Activated CD8-positive, alpha-beta memory T cell treated with anti-CD3 and anti-CD28 coated beads, Interleukin-2, amount 50 U/mL, for 24 hours (primary cell): ENCODE results near the gene OVOL2.
"Not testable (repeated sequence)": the region's sequence is repeated elsewhere in the genome, so short reads cannot be mapped to it uniquely, and the experiment has no call there.

Source experiments
- DNase-seq: peaks from one replicate; pipeline ENCODE4 v3.0.0-alpha.2; 2020; ENCODE audit errors: extremely low read depth

OVOL2 gene

DNA sequence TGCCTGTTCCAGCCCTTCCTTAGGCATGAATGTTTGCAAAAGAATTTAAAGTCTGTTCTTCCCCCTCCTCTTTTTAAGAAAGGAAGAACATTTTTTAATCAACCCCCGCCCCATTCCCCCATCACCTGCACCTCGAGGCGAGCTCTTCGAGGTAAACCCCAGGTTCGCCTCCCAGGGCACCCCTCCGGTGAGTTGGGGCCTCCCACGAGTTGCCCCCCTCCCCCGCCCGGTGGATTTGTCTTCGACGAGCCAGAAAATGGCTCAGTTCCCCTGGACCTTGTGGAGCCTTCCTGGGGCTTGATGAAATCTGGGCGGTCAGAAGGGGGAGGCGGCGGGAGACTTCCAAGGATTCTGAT, 256 bp upstream of the OVOL2 start:
- DNase-seq: no peak

GRCh38 chr20:18056174-18057100, 1.3 kb downstream of the OVOL2 start:
- DNase-seq: no peak

GRCh38 chr20:18055261-18055660, 2.5 kb downstream of the OVOL2 start:
- no peak for DNase-seq

- DNase-seq: no peak
Observed at GRCh38 chr20:18052856-18053255, 4.9 kb downstream of the OVOL2 start.

DNA sequence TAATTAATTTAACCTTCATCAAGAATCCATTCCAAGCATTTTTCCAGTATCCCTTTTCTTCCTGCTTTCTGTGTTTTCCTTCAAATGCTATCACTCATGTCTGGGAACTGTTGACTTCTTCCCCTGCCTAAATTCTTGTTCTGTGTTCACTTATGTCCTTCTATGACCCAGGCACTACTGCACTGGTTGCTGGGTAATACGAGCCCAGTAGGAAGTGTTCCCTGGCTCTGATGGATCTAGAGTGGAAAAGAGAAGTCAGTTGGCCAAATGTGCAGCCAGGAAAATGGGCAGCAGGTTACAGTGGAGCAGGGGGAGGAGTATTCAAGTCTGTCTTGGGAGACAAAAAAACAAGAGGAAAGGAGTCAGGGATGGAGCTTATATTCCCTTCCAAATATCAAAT, 7.1 kb downstream of the OVOL2 start:
- no peak for DNase-seq

DNA sequence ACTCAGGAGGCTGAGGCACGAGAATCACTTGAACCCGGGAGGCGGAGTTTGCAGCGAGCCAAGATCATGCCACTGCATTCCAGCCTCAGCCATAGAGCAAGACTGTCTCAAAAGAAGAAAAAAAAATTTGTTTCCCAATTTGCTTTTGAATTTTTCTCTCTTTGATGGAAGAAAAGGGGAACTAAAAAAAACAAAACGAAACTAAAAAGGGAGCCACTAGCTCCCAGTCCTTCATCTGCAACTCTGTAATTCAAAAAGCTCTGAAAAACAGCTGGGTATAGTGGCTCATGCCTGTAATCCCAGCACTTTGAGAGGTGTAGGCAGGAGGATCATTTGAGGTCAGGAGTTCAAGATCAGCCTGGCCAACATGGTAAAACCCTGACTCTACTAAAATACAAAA, 9.5 kb downstream of the OVOL2 start:
- DNase-seq: no peak

- no peak for DNase-seq
Observed at GRCh38 chr20:18046535-18046934, 11.2 kb downstream of the OVOL2 start.

DNA sequence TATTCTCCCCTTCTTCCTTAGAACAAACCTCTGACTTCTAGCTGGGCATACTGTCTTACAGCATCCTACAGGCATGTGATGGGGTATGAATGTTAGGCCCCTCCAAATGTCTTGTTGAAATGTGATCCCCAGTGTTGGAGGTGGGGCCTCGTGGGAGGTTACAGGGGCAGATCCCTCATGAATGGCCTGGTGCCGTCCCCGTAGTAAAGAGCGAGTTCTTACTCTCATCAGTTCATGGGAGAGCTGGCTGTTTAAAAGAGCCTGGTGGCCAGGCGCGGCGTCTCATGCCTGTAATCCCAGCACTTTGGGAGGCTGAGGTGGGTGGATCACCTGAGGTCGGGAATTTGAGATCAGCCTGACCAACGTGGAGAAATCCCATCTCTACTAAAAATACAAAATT, 15.5 kb downstream of the OVOL2 start:
- DNase-seq: no peak

DNA sequence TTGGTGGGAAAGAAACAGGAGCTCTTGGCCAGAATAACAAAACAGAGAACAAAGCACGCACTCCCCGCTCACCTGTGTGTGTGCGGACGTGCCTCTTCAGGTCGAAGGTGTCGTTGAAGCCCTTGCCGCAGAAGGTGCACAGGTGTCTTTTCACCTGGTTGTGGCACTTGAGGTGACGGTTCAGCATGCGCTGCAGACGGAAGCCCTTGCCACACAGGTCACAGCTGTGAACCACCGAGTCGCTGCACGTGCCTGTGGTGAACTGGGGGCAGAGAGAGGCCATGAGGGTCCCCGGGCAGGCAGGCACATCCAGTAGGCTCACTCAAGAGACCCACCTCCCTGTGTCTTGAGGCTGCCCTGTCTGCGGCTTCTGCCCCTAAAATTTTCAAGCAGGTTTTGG, 16.3 kb downstream of the OVOL2 start:
- no peak for DNase-seq

GRCh38 chr20:18039063-18039462, 18.7 kb downstream of the OVOL2 start:
- no peak for DNase-seq

GRCh38 chr20:18034039-18034438, 23.7 kb downstream of the OVOL2 start:
- DNase-seq: no peak

- DNase-seq: no peak
Observed at GRCh38 chr20:18032977-18033892, 24.5 kb downstream of the OVOL2 start.

- DNase-seq: no peak
Observed at GRCh38 chr20:18031888-18032509, 25.7 kb downstream of the OVOL2 start.

DNA sequence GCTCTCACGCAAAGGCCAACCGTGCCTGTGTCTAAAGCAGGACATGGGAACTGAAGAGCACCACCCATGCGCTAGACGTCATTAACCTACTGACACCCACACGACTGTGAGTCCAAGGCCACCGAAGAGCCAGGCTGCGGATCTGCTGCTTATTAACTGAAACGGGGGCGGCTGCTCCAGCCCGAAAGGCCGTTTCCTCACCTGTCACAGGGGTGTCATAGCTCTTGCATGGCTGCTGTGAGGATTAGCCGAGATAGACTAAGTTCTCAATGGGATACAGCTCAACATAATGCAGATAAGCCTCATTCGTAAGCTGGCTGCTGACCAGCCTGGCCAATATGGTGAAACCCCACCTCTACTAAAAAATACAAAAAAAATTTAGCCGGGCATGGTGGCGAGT, 26.7 kb downstream of the OVOL2 start:
- DNase-seq: no peak

DNA sequence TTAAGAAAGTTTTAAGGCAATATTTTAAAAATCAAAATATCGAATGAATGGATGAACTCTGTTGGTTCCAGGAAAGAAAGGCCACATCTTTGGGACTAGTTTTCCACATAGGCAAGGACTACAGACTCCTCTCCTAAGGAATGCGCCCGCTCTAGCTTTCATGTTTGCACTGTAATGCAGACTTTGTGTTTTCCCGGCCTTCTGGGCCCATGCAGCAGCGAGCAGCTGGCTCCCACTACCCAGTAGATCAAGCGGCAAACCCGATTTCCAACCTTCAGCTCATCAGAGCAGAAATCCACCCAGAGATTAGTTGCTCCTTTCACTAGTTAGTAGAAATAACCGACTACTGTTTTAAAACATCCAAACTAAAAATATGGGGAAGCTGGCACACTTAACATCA, 27.7 kb downstream of the OVOL2 start:
- no peak for DNase-seq

- DNase-seq: not testable (repeated sequence)
Observed at GRCh38 chr20:18027011-18027410, 30.7 kb downstream of the OVOL2 start.

DNA sequence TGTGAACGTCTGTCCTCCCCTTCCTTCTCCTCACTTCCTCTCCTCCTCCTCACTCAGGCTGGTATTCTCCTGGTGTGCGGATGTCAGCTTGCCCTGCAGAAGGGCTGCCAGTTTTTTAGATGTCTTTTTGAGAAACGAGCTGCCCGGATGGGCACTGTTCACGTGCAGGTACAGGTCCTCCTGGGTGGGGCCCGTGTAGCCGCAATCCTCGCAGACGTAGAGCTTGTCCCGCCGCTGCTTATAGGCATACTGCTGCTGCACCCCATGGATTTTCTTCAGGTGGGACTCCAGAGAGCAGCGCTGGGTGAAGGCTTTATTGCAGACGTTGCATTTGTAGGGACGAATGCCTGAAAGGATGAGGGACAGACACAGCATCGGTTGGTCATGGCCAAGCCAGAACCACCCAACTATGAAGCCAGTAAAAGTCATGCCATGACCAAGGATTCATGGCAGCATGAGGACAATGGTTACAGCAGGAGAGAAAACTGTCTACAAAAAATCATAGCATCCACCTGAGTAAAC, 33.0 kb downstream of the OVOL2 start:
- no peak for DNase-seq

GRCh38 chr20:18020931-18021330, 36.8 kb downstream of the OVOL2 start:
- no peak for DNase-seq

DNA sequence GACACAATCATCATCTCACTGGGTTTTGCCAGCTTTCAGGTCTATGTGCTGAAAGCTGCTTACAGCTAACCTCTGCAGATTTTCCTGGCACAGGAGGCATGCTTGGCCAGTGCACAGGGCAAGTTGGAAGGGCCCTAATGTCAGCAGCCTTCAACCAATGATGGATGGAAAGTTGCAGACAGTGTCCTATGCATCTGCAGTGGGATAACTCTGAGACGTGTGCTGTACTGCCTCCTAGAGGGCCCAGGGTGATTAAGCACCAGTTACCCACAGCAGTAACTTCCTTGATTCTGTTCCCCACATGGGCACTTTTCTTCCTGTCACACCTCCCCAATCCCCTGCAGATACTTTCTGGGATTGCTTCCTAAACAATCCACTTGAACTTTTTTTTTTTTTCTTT, 38.6 kb downstream of the OVOL2 start:
- DNase-seq: no peak

DNA sequence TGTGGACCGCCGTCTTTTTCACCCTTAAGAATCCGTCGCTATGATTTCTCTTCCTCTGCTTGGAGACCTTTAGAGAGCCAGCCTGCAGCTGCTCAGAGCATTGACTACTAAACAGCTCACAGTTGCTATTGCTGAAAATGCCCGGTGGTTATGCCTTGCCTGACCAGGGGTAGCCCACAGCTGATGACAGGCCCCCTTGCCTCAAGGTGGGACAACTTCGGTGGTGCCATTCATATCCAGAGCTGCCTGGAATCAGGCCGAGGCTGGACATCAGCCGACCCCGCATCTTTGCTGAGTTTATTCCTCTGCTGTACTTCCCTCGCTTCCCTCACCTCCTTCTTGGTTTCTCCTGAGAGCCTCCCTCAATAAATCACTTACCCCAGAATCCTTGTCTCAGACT, 39.6 kb downstream of the OVOL2 start:
- DNase-seq: no peak

- no peak for DNase-seq
Observed at GRCh38 chr20:18016772-18017171, 40.9 kb downstream of the OVOL2 start.

- DNase-seq: no peak
Observed at GRCh38 chr20:18014411-18014810, 43.3 kb downstream of the OVOL2 start.
